GM18868 (cell line): Measurements from ENCODE around the gene FOXP4.
"Not testable (repeated sequence)": the region's sequence is repeated elsewhere in the genome, so short reads cannot be mapped to it uniquely, and the experiment has no call there.

Experiments used
- ATAC-seq: cut with Tn5 transposase; IDR thresholded peaks from one replicate; pipeline ENCODE4 v1.9.1; 2021; ENCODE audit warnings: mild to moderate bottlenecking, moderate library complexity; ENCODE audit not compliant: unreplicated experiment

Gene FOXP4

GRCh38 chr6:41596807-41597206 is 50.6 kb downstream of the FOXP4 start:
- no peak for ATAC-seq

DNA sequence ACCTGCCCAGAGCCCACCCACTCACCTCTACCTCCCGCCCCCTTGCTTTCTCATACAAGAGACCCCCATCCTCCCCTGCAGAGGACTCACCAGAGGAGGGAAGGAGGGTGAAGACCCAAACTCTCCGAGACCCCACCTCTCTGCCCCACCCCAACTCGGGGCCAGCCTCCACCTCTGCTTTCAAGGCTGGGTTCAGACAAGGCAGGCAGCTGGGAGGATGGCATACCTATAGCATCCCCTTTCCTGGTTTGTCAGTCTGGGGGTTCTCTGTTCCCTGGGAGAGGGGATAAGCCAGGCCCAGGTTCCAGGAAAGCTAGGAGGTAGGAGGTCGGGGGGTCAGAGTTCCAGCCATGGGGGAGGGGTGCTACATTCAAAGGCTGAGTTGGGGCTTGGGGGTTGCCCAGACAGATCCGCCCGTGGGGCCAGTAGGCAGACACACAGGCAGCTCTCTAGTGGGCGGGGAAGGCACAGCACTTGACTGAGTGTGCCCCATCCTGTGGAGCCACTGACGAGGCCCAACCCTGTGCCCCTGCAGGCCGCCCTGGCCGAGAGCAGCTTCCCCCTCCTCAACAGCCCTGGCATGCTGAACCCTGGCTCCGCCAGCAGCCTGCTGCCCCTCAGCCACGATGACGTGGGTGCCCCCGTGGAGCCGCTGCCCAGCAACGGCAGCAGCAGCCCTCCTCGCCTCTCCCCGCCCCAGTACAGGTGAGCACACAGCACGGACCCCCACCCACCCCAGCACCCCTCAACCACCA is 51.2 kb downstream of the FOXP4 start:
- ATAC-seq: no peak

GRCh38 chr6:41598670-41599014 is 52.5 kb downstream of the FOXP4 start:
- no peak for ATAC-seq

- no peak for ATAC-seq
These were observed 53.1 kb downstream of the FOXP4 start for GRCh38 chr6:41599015-41599851.

GRCh38 chr6:41599852-41600445 is 53.8 kb downstream of the FOXP4 start:
- ATAC-seq: no peak

GRCh38 chr6:41600499-41601247 is 54.5 kb downstream of the FOXP4 start:
- ATAC-seq: no peak

GRCh38 chr6:41601248-41601549 is 55.0 kb downstream of the FOXP4 start:
- no peak for ATAC-seq

DNA sequence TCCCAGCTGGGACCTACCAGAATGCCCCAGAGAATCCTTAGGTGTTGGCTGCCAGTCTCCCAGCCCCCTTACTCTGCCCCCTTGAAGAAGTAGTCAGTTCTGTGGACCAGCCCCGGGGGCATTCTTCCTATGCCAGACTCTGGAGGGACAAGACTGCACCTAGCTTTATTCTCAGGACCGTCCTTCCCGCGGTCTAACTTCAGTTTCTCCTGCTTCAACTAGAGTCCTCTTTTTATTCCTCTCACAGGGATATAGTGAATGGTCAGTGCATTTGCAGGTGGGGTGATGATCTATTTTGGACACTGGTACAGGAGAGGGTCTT is 56.2 kb downstream of the FOXP4 start:
- ATAC-seq: no peak

DNA sequence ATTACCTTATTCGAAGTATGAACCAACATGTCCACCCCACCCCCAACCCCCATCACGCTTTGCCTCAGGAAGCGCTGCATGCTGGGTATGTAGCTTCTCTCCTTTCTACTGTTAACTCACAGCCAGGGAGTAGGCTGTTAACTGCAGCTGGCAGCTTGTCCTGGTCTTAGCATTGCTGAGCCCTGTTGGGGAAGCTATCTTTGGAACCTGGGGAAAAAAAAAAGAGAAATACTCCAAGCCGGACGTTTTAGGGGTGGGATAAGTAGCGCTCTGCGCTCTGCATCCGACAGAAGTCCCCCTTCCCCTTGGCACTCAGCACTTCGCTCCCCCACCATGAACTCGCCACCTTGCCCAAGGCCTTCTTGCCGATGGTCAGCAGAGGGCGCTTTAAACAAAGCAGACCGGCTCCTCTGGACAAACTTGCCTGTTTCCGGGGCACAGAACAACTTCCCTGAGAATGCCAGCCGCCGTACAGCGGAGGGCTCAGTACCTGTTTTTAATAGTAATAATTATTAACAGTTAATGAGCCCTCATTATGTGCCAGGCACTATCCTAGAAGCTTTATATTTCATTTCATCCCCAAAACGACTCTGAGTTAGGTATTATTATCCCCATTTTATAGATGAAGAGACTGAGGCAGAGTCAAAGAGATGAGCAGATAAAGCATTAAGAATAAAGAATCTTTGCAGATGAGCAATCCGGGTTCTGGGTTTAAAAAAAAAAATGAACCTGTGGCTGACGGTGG is 56.9 kb downstream of the FOXP4 start:
- ATAC-seq: peak; percentile 64

DNA sequence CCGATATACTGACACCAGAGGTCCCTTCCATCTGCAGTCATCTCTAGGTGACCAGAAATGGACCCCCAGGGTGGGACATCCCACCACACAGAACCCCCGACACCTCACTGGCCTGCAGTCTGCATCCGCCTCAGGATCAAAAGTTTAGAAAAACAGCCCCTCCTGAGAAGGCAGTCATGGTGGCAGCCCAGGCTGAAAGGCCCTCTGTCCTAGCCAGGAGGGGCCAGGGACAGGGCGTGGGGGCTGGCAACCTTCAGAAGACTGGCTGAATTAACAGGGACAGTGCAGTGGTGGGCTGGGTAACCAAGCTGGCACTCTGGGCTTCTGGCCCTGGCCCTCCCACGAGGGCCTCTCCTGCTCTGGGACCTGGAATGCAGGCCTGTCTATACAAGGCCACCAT is 57.8 kb downstream of the FOXP4 start:
- no peak for ATAC-seq

DNA sequence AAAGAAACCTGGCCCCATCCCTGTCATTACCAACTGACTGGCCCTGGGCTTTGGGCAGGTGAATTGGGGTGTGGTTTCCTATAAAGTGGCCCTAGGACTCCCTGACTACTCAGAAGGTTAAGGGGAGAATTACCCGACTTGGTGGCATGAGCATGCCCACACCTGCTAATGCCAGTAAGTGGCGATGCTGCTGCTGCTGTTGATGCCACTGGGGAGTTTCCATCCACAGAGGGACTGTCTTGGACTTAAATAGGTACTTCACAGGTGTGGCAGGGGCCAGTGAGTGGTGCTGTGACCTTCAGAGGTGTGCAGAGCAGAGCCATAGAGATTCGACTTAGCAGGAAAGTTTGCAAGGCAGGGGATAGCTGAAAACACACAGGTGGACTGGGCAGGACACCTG is 59.5 kb downstream of the FOXP4 start:
- ATAC-seq: no peak

DNA sequence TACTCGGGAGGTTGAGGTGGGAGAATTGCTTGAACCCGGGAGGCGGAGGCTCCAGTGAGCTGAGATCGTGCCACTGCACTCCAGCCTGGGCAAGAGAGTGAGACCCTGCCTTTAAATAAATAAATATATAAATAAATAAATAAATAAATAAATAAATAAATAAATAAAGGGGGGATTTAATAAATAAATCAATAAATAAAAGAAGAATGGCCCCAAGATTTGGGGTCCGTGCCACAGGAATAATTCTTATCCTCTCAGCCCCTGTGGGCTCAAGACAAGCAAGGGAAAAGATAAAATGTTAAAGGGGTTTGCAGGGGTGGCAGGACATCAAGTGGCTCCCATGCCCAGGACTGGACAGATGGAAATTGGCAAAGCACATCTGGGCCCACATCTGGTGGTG is 60.9 kb downstream of the FOXP4 start:
- no peak for ATAC-seq

DNA sequence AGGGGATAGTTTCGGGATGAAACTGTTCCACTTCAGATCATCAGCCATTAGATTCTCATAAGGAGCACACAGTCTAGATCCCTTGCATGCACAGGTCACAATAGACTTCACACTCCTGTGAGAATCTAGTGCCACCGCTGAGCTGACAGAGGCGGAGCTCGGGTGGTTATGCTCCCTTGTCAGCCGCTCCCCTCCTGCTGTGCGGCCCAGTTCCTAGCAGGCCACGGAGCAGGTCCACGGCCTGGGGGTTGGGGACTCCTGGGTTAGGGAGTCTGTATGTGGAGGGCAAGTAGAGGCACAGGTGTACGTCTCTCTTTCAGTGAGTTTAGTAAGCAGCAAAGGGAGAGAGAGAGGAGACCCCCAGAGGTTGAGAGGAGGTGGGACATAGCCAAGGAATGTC is 61.6 kb downstream of the FOXP4 start:
- no peak for ATAC-seq

DNA sequence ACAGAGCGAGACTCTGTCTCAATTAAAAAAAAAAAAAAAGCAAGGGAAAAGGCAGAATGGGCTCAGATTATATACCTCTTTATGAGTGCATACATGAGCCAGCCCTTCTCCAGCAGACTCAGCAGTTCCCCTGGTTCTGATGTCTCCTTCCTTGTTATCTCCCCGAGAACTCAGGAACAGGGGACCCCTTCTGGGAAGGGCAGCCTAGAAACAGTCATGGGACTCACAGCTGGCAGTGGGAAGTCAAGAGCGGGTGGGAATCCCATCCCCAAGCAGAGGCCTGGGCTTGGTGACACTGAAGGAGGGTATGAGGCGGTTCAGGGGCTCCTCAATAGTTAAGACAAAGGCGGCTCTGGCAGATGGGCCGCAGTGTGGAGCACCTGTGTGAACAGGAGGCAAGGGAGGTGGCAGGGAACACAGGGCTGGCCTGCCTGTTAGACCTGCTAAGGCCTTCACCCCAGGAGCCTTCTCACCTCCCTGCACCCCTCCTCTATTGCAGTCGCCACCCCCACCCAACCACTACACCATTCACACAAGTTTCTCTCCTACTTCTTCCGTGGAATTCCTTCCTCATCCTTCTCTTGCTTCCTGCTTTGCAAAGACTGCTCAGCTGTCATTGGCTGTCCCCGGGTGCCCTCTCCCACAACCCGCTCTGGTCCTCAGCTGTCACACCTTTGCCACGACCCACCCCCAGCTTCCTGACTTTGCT is 62.4 kb downstream of the FOXP4 start:
- no peak for ATAC-seq

GRCh38 chr6:41614715-41615114 is 68.5 kb downstream of the FOXP4 start:
- ATAC-seq: no peak

GRCh38 chr6:41615311-41615710 is 69.1 kb downstream of the FOXP4 start:
- no peak for ATAC-seq

DNA sequence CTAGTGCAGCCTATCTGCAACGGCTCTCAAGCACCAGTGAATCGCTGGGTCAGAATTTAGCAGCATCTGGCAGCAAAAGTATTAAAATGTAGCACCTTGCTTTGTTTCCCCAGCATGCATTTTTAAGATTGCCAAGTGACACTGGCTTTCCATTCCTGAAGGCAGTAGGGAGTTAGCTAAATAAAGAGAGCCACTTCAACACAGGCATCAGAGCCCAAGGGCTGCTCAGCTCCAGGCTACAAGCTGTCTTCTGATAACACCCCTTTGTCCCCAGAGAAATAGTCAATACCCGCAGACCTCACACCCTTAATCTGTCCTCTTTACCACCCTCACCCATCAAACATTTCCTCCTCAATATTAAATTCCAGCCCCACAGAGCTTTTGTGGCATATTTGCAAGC is 72.4 kb downstream of the FOXP4 start:
- no peak for ATAC-seq

GRCh38 chr6:41619193-41619592 is 73.0 kb downstream of the FOXP4 start:
- not testable (repeated sequence) for ATAC-seq

DNA sequence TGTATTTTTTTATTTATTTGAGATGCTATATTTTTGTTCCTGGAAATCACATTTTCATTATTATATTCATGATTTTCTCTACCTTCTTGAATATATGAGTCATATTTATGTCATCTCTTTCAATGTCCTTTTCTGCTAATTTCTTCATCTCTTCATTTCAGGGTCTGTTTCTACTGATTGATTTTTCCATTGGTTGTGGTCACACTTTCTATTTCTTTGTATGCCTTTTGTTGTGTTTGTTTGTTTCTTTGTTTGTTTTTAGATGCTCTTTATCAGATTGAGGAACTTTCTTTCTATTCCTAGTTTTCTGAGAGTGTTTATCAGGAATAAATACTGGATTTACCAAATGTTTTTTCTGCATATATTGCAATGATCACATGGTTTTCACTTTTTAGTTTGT is 75.2 kb downstream of the FOXP4 start:
- no peak for ATAC-seq

GRCh38 chr6:41621802-41622201 is 75.6 kb downstream of the FOXP4 start:
- no peak for ATAC-seq
